SHP77 (cell line): ENCODE measurements around the gene GNAT3.

Experiments used
- DNase-seq, 2 experiments: peaks; one replicate each; lab custom pipeline; 2025; lab: John Stamatoyannopoulos, UW

The GNAT3 gene

DNA sequence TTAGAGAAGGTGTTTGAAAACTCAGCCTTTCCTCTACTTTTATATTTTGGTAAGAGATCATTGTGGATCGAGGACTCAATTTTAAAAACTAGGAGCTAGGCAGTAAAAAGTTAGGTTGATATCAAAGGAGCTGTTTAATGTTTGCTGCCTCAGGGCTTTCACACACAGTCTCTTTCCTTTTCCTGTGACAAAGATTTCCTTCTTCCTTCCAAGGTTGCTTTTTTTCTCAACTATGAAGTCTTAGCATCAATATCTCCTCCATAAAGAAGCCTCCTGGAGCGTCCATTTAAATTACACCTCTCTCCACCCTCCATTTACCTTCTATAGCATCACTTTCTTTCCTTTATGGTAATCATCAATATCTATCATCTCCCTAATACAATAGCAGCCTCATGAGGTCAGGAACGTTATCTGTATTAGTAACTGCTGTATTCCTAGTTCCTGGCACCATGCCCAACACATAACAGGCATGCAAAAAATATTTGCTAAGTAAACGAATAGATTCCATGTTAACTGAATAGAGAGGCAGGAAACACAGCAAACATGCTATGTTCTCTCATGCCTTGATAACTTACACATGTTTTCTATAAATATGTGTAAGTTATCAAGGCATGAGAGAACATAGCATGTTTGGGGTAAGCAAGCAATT, 48.5 kb downstream of the GNAT3 start:
- DNase-seq, result no peak

GRCh38 chr7:80460857-80461256, 51.0 kb downstream of the GNAT3 start:
- no peak for DNase-seq

DNA sequence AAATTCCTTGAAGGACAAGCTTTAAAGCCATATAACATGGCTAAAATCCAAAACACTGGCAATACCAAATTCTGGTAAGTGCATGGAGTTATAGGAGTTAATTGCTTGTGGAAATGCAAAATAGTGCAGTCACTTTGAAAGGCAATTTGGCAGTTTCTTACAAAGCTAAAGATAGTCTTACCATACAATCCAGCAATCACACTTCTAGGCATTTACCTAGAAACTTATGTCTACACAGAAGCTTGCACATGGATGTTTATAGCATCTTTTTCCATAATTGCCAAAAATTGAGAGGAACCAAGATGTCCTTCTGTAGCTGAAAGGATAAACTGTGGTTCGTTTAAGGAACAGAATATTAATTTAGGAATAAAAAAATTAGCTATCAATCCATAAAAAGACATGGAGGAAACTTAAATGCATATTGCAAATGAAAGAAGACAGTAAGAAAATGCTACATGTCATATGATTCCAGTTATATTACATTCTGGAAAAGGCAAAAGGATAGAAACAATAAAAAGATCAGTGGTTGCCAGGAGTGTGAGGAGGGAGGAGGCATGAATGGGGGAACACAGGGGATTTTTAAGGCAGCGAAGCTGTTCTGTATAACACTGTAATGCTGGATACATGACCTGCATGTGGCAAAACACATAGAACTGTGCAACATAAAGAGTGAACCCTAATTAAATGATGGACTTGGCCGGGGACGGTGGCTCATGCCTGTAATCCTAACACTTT, 51.9 kb downstream of the GNAT3 start:
- no peak for DNase-seq

- no peak for DNase-seq
Measured at GRCh38 chr7:80458822-80459725, 52.8 kb downstream of the GNAT3 start.

DNA sequence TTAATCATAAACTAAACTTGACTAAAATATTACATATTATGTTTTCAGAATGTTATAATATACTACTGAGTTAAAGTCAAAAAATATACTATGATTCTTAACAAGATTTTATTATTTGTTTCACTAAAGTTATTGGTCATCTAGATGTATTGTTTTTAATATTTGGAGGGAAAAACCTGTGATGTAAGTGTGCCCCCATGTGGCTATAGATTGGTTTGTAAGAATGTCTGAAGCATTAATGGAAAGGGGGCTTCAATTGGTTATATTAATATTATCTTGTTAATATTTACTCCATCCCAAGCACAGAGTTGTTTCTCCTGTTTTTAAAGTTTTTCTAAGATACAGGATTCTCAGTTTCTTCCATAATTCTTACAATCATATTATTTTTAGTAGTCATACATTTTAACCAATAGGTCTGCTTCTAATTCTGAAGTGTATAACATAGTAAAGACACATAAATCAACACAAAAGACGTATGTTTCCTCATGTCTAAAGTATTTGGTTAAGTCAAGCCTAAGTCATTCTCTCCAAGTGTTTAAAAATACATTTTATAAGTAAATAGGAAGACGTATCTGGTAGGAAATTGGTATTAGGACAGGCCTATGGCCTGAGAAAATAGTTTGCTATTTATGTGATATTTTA, 58.0 kb downstream of the GNAT3 start:
- DNase-seq, result peak; percentile 26 to 32

- no peak for DNase-seq
Measured at GRCh38 chr7:80450621-80451308, 61.1 kb downstream of the GNAT3 start.

DNA sequence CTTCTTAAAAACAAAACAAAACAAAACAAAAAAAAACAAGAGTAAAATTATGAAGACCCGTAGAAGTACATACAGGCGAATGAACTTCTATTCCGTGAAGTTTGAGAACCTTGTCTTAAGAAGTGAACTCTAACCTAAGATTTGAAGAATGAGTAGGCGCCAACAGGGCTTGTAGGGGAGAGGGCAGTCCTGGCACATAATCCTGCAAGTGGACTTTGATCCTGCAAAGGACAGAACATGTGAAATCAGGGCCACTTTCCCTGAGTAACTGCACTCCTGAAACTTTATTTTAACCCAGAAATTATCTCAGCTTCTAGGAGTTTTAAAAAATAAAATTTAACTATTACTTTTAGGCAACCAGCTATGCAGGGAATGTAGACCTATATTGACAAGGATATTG, 62.0 kb downstream of the GNAT3 start:
- no peak for DNase-seq

DNA sequence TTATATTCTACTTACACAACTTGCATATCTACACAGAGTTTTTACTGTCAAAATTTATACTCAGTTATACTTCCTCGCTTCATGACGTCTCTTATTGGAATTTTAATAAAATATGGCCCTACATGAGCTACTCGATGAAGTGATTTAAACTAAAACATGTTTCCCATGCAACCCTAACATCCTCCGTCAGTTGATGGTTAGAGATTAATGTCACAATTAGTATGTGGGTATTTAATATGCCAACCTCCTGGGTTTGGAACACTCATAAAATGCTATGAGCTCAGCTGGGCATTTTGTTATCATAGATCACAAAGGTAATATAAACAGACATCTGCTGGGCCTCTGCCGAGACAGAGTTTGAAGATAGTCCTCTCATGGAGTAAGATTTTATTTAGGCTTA, 66.5 kb downstream of the GNAT3 start:
- no peak for DNase-seq

GRCh38 chr7:80444811-80445210, 67.1 kb downstream of the GNAT3 start:
- no peak for DNase-seq

GRCh38 chr7:80443325-80443724, 68.5 kb downstream of the GNAT3 start:
- no peak for DNase-seq

DNA sequence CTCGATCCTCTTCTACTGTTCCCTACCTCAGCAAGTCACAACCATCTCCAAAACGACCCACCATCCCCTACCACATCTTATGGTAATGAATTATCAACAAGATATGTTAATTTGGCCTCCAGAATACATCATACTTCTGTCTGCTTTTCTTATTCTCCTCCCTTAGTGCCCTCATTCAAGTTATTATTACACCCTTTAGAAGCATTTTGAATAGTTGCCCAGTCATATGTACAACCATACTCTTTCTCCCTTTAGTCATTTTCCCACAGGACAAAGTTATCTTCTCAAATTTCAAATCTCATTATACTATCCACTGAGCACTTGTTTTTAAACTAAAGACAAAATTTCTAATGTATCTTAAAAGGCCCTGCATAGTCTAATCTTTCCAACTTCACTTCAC, 71.0 kb downstream of the GNAT3 start:
- no peak for DNase-seq

- DNase-seq, result no peak
Measured at GRCh38 chr7:80439894-80440821, 71.7 kb downstream of the GNAT3 start.

DNA sequence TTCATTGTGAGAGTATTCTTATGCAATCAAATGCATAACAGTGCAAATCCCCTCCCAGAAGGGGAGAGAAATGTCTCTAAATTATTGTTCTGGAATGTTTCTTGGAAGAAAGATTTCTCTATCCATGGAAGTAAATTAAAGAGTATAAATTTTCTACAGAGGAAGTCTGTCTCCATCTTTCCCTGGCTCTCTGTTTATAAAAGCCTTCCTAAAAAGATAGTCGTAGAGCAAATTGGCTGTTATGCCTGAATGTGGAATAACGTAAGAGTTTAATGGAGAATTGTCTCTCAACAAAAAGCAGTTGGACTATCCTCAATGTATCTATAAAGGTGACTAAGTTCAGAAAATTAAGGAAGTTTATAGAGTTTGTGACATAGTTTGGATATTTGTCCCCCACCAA, 76.3 kb downstream of the GNAT3 start:
- DNase-seq, result no peak

DNA sequence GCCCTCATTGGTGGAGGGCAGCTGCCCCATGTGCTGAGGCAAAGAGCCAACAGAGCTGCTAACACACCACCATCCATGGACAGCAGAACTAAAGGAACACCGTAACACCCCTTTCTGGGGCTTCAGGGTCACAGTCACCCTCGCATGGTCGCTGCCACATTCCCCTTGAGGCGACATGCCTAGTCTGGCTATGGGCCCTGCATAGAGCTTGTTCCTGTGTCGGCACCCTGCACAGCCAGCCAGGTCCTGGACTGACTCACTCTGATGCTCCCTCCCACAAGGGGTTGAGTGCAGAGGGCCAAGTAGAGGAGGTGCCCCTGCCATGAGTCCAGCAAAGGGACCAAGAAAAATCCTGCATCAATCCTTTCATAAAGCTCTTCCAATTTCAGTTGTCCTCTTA, 77.8 kb downstream of the GNAT3 start:
- DNase-seq, result no peak

- DNase-seq, result no peak
Measured at GRCh38 chr7:80432166-80432565, 79.7 kb downstream of the GNAT3 start.

- DNase-seq, result no peak
Measured at GRCh38 chr7:80429181-80429580, 82.7 kb downstream of the GNAT3 start.

DNA sequence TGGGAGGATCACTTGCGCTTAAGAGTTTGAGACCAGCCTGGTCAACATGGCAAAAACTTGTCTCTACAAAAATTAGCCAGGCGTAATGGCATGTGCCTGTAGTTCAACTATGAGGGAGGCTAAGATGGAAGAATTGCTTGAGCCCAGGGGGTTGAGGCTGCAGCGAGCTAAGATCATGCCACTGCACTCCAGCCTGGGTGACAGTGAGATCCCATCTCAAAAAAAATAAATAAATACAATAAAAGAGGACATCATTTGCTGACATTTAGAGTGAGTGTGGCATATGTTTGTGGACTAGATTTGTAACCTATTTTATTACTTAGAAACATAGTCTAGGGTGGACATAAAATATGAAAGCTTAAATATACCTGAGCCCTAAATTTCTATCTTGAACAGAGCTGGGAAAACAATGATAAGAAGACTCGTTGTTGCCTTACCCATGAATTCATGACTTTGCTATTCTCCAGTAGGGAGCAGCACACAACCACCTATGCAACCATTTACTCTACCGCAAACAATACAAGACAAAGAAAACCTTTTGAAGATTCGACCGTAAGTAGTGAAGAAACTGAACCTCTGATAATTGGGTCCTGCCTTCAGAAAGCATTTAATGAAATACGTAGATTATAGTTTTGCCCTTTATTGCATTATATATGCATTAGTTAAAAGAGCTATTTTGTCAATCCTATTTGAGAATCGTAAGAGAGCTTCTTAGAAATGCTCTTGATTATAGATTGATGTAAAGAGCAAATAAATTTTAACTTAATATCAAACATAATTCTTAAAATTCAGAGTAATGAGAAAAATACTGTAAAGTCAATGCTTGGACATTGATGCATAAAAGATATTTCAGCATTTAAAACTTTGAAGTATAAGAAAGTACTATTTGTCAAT, 83.5 kb downstream of the GNAT3 start:
- DNase-seq, result peak; percentile 34 to 35

DNA sequence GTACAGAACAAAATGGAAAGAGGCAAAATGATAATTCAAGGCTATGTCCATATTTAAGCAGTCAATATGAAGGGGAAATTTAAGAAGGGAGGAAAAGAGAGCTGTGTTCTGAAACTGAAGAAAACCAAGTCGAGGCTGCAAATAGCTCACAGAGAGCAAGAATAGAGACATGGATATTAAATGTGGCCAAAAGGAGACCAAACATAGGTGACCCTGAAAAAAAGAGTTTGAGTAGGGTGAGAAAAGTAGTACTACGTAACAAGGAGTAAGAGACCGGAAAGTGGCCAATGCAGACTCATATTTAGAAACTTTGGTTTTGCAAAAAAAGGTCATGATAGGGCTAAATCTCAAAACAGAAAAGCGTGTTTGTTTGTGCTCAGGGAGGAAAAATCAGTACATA, 84.6 kb downstream of the GNAT3 start:
- DNase-seq, result no peak

DNA sequence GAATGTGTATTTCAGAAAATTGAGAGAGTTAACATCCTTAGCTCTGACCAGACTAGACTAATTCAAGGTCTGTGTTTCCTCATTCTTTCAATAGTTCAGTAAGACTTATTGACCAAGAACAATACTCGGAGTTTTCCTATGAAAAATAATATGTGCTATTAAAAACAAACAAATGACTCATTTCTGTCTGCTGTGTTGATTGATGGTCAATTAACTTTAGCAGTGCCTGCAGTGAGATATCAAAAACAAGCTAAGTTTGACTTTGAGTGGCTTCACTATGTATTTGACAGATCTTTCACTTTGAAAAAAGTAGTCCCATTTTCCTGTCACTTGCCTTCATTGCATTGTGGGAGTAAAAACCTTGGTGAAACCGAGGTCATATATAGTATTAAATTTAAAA, 91.0 kb downstream of the GNAT3 start:
- DNase-seq, result no peak
